ENCODE data around the gene PDGFC.

- no peak for TF ChIP-seq SP1 (IDR thresholded peaks at IDR 0.05)
- TF ChIP-seq FOXM1 (IDR thresholded peaks at IDR 0.05; ENCODE audit: borderline replicate concordance): no peak
- TF ChIP-seq CTBP1 (IDR thresholded peaks at IDR 0.05; ENCODE audit: borderline replicate concordance): no peak
- TF ChIP-seq SUZ12 (IDR thresholded peaks at IDR 0.05): no peak
- TF ChIP-seq FOXA1 (IDR thresholded peaks at IDR 0.05): no peak
- TF ChIP-seq ZNF384 (IDR thresholded peaks at IDR 0.05): no peak
- no peak for TF ChIP-seq FOXK2 (IDR thresholded peaks at IDR 0.05)
- no peak for TF ChIP-seq LEF1 (IDR thresholded peaks at IDR 0.05; ENCODE audit: borderline replicate concordance)
These were observed 62.6 kb downstream of the PDGFC start for GRCh38 chr4:156909010-156909409.

Data from HEK293T (cell line).